Panc1 (cell line): Measurements from ENCODE around the gene RBM48. TPM values are rescaled to one million over a fixed set of nuclear protein-coding genes. Genes with fewer than 3 reads are reported as not detected.
A peak's percentile ranks its signal among the peaks of the same experiment; 100 is the strongest.

Experiments
- ATAC-seq: fragments of 200-7000 bp; cut with Tn5 transposase; 2 replicates; pipeline ENCODE4 v1.9.1; 2020; ENCODE audit warnings: mild to moderate bottlenecking, moderate library complexity
- BruUV-seq: library from RNA; stranded (reverse); fragments of 400-500 nt; replicated peaks from 2 replicates; lab custom pipeline; 2021; lab: Mats Ljungman, UMichigan
- CTCF ChIA-PET: fragments of 300-600 bp; sonication (Branson Sonifier 250); formaldehyde crosslinking; loops from one replicate; lab custom pipeline; 2022; ENCODE audit warnings: antibody characterized with exemption; lab: Charles Lee
- POLR2A ChIA-PET: fragments of 300-600 bp; sonication (Branson Sonifier 250); formaldehyde crosslinking; loops from one replicate; lab custom pipeline; 2022; ENCODE audit warnings: antibody characterized with exemption; lab: Charles Lee
- DNase-seq: peaks from one replicate; pipeline ENCODE4 v3.0.0-alpha.2; 2010; ENCODE audit warnings: low read depth, low spot score
- H3K27ac ChIP-seq: 2 replicates; pipeline ENCODE4 v1.5.1; 2011; ENCODE audit warnings: mild to moderate bottlenecking, low read length, inconsistent platforms
- H3K27me3 ChIP-seq: fragments of 200-500 bp; sonication (Bioruptor generic); 2 replicates; pipeline ENCODE4 v1.6.0; 2014; ENCODE audit warnings: low read length, inconsistent platforms; ENCODE audit not compliant: control insufficient read depth, insufficient read depth
- H3K36me3 ChIP-seq: fragments of 200-500 bp; sonication (Bioruptor generic); 2 replicates; pipeline ENCODE4 v1.5.1; 2014; ENCODE audit warnings: inconsistent platforms, mild to moderate bottlenecking, low read length, moderate library complexity; ENCODE audit not compliant: control insufficient read depth, insufficient read depth
- H3K4me1 ChIP-seq: 2 replicates; pipeline ENCODE4 v1.5.1; 2011; ENCODE audit warnings: inconsistent platforms, mild to moderate bottlenecking, low read length, moderate library complexity; ENCODE audit not compliant: control insufficient read depth, insufficient read depth
- H3K4me3 ChIP-seq, 2 experiments: 2 replicates each; pipeline ENCODE4 v1.5.1; 2011 to 2012; ENCODE audit warnings: low read depth in 2 of 2, low read length in 2 of 2, mild to moderate bottlenecking in 2 of 2, inconsistent platforms in 1 of 2, moderate library complexity in 1 of 2
- H3K9me3 ChIP-seq: fragments of 200-500 bp; sonication (Bioruptor generic); 2 replicates; pipeline ENCODE4 v1.5.1; 2014; ENCODE audit warnings: low read depth, mild to moderate bottlenecking, inconsistent platforms, low read length, moderate library complexity; ENCODE audit not compliant: control insufficient read depth, insufficient read depth
- CTCF ChIP-seq: fragments of 450-650 bp; IDR thresholded peaks from 2 replicates; pipeline ENCODE4 v1.5.1; 2017; ENCODE audit warnings: mild to moderate bottlenecking
- POLR2AphosphoS5 ChIP-seq: IDR thresholded peaks from 2 replicates; pipeline ENCODE4 v1.6.1; 2012; ENCODE audit warnings: mild to moderate bottlenecking, low read depth, low read length, moderate library complexity
- REST ChIP-seq, 2 experiments: IDR thresholded peaks; 2 replicates each; pipeline ENCODE4 v1.6.1; 2011 to 2012; ENCODE audit warnings: low read depth in 2 of 2, control low read depth in 1 of 2, low read length in 1 of 2, mild to moderate bottlenecking in 1 of 2, moderate library complexity in 1 of 2; ENCODE audit not compliant: insufficient read depth in 1 of 2
- SIN3A ChIP-seq: IDR thresholded peaks from 2 replicates; pipeline ENCODE4 v1.6.1; 2012; ENCODE audit warnings: low read depth, mild to moderate bottlenecking, low read length, moderate library complexity, borderline replicate concordance; ENCODE audit not compliant: insufficient read depth
- TCF7L2 ChIP-seq: IDR thresholded peaks from 2 replicates; pipeline ENCODE4 v1.6.1; 2011; ENCODE audit warnings: mild to moderate bottlenecking, low read depth, low read length, inconsistent platforms
- in situ Hi-C: cut with HindIII; loops from 2 replicates; pipeline ENCODE4 v1.10.0; 2016; ENCODE audit warnings: low sequenced_read_pairs, low pct_unique_long_range_greater_than_20kb
- intact Hi-C: fragments of 100-400 bp; cut with micrococcal nuclease; formaldehyde crosslinking; loops from one replicate; pipeline ENCODE4 v1.10.0; 2022; ENCODE audit not compliant: unreplicated experiment
- total RNA-seq: library from RNA; stranded (reverse); gene quantifications from one replicate; pipeline ENCODE4 v1.2.1, GENCODE V29; 2021; ENCODE audit not compliant: unreplicated experiment

Gene RBM48
- total RNA-seq, 1 experiment from 2014 or later, result 10.1 TPM

DNA sequence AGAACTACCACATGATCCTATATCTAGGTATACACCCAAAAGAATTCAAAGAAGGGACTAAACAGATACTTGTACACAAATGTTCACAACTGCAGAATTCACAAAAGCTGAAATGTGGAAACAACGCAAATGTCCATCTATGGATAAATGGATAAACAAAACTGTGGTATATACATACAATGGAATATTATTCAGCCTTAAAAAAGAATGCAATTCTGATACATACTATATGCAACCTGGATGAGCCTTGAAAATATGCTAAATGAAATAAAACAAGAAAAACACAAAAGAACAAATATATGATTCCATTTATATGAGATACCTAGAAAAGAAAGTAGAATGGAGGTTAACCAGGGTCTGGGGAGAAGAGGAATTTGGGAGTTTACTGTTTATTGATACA, 54.4 kb downstream of the RBM48 start:
- TF ChIP-seq POLR2AphosphoS5, result no peak
- no peak for TF ChIP-seq REST (IDR thresholded peaks at IDR 0.05; ENCODE audit: insufficient read depth in 1 of 2, low read depth in 2 of 2, low read length in 1 of 2)
- no peak for TF ChIP-seq SIN3A
- TF ChIP-seq CTCF, result no peak
- no peak for TF ChIP-seq TCF7L2
- H3K27me3 ChIP-seq, result no peaks in the 10 kb centered on the region
- H3K36me3 ChIP-seq, result peaks cover 17% of the 10 kb centered on the region
- intact Hi-C loops (no loop called here), in situ Hi-C loops (no loop called here)
- peaks cover 27% of the 10 kb centered on the region for H3K4me1 ChIP-seq
- POLR2A ChIA-PET, result no interaction called here
- H3K4me3 ChIP-seq, result no peak overlapping the region
- no peaks in the 10 kb centered on the region for H3K9me3 ChIP-seq
- no peak overlapping the region for H3K27ac ChIP-seq
- no TSS peak for BruUV-seq
- CTCF ChIA-PET, result interaction anchor here (0.6 kb wide), 1 partner anchor 26 kb away, joined by 3 read pairs; no protein-coding TSS in a partner anchor
- ATAC-seq (no peak), DNase-seq (no peak)

GRCh38 chr7:92584953-92585352, 56.4 kb downstream of the RBM48 start:
- no peak; the same call in 1 of the 2 replicates for ATAC-seq
- in situ Hi-C loops (no loop called here), intact Hi-C loops (no loop called here)
- ChIA-PET CTCF (no interaction called here), POLR2A (interaction anchor here (0.5 to 0.6 kb wide), 2 partner anchors 40 to 248 kb away, joined by 3 to 6 read pairs; no protein-coding TSS in a partner anchor)
- Histone ChIP-seq H3K4me3 (no peak overlapping the region), H3K27me3 (no peaks in the 10 kb centered on the region), H3K36me3 (peaks cover 6% of the 10 kb centered on the region; the same call in 1 of the 2 replicates), H3K4me1 (peaks cover 37% of the 10 kb centered on the region), H3K9me3 (no peaks in the 10 kb centered on the region), H3K27ac (no peak overlapping the region)
- BruUV-seq, result no TSS peak
- no peak for DNase-seq
- TF ChIP-seq SIN3A (no peak), TCF7L2 (no peak), POLR2AphosphoS5 (no peak)

DNA sequence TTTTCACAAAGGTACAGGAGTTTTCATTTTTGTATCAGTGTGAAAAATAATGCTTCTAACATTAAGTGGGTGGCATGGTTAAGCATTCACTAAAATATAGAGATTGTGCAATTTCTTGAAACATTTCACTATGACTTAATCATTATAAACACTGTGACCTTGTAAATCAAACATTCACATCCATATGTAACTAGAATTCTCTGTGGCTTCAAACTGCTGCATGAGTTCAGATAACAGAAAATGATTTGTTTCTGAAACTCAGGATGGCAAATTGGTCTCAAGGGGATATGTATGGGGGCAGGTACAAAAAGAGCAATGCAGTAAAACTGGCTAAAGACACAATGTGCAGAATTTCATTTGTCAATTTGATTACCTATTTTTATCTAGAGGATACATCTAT, 57.8 kb downstream of the RBM48 start:
- no peak for TF ChIP-seq TCF7L2
- no peak for TF ChIP-seq REST (IDR thresholded peaks at IDR 0.05; ENCODE audit: insufficient read depth in 1 of 2, low read depth in 2 of 2, low read length in 1 of 2)
- TF ChIP-seq POLR2AphosphoS5, result no peak
- TF ChIP-seq CTCF, result no peak
- no peak for TF ChIP-seq SIN3A
- CTCF ChIA-PET, result no interaction called here
- POLR2A ChIA-PET, result interaction anchor here (1.3 kb wide), 1 partner anchor 58 kb away, joined by 4 read pairs; the partner anchor contains the start of genes PEX1 and RBM48
- ATAC-seq (no peak), DNase-seq (no peak)
- in situ Hi-C loops, result no loop called here
- peak overlapping the region; percentile 32; the same call in 1 of the 2 replicates for H3K27ac ChIP-seq
- no peak overlapping the region for H3K4me3 ChIP-seq
- intact Hi-C loops, result no loop called here
- peaks cover 6% of the 10 kb centered on the region; the same call in 1 of the 2 replicates for H3K36me3 ChIP-seq
- BruUV-seq, result no TSS peak
- H3K4me1 ChIP-seq, result peaks cover 37% of the 10 kb centered on the region
- H3K27me3 ChIP-seq, result no peaks in the 10 kb centered on the region
- no peaks in the 10 kb centered on the region for H3K9me3 ChIP-seq
